Raji (cell line): ENCODE results near the gene KIF20B.

Experiments
- POLR2A ChIP-seq: IDR thresholded peaks from 2 replicates; pipeline ENCODE4 v1.6.1; 2011; ENCODE audit warnings: low read depth, low read length, control low read depth; ENCODE audit not compliant: insufficient read depth

KIF20B gene

DNA sequence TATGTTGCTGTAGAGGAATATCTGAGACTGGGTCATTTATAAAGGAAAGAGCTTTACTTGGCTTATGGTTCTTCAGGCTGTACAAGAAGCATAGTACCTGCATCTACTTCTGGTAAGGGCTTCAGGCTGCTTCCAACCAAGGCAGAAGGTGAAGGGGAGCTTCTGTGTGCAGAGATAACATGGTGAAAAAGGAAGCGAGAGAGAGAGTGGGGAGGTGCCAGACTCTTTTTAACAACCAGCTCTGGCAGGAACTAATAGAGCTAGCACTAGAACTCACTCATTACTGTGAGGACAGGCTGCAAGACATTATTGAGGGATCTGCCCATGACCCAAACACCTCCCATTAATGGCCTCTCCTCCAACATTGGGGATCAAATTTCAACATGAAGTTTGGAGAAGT, 94.5 kb downstream of the KIF20B start:
- TF ChIP-seq POLR2A = no peak

DNA sequence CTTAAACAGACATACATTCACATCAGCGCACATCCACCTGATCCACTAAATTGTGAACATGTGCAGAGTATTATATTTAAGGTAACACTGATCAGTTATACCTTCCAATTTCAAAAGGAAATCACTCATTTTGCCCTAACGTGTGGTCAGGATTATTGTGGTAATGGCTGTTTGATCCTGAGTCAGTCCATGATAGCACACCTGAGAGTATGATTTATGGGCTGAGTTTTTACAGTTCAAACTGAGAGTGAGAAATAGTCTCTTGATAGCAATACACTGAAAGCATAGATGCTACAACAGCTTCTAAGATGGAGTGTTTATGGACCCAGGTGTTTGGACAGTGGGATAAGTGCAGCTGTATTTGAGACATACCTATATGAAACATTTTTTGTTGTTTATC, 96.7 kb downstream of the KIF20B start:
- TF ChIP-seq POLR2A = no peak

DNA sequence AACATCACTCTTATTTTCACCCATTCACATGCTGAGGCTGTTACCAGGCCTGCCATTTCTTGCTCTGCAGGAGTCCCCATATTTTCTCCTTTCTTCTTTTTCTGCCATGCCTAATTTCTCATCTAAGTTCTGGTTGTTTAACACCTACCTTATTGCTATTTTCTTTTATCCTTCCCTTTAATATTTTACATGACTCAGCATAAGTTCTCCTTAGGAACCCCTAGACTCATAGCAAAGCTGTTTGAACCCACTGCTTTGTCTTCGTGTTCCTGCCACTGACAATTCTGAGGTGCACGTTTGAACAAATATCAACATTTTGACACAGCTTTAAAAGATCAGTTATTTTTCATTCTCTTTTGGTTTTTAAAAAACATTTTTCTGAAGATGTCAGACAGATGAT, 98.2 kb downstream of the KIF20B start:
- no peak for TF ChIP-seq POLR2A

DNA sequence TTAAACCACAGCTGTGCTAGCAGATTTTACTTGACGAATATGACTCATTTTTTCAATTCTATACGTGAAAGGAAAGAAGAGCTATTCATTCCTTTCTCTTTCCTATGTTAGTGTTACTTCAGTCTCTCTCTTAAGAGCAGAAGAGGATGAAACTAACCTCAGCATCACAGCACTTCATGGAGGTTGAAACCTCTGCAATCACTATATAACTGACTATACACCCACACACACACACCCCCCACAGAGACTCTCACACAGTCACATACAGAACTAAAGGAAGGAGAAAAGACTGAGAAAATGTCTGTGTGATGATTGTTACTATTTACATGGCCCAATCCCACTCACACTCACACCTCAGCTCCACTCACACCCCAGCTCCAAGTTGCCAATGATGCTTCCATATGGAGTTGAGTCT, 104.2 kb downstream of the KIF20B start:
- TF ChIP-seq POLR2A = no peak

DNA sequence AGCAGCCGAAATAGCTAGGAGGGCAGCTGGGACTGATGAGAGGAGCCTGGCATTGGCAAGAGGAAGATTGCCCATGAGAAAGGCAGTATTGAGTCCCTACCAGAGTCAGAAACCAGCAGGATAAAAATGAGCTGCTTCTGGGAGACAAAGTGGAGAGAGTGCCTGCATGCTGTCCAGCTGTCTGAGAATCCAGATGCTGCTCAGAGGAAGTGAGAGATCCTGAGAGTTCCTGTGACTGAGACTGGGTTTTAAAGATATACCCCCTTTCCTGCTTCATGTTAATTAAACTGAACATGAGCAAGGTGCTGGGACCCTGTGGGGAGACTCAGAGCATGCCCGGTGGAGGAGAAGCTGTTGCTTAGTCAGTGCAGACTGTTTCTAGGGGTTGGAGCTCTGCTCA, 107.5 kb downstream of the KIF20B start:
- TF ChIP-seq POLR2A = no peak

DNA sequence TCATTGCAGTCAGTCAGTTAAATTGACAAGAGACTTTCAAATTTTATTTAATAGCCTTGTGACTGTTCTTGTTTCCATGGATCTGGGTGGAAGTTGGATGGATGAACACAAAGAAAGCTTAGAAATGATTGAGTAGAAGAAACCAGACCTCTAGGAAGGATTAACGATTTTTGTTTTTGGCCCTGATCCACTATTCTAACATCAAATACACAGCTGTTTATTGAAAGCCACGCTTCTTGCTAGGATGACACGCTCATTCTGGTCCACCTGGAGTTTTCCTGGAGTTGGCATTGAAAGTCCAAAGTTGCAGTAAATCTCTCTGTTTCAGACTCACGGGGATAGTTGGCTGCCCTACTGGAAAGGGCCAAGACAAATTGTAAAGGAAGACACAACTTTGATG, 108.4 kb downstream of the KIF20B start:
- no peak for TF ChIP-seq POLR2A

DNA sequence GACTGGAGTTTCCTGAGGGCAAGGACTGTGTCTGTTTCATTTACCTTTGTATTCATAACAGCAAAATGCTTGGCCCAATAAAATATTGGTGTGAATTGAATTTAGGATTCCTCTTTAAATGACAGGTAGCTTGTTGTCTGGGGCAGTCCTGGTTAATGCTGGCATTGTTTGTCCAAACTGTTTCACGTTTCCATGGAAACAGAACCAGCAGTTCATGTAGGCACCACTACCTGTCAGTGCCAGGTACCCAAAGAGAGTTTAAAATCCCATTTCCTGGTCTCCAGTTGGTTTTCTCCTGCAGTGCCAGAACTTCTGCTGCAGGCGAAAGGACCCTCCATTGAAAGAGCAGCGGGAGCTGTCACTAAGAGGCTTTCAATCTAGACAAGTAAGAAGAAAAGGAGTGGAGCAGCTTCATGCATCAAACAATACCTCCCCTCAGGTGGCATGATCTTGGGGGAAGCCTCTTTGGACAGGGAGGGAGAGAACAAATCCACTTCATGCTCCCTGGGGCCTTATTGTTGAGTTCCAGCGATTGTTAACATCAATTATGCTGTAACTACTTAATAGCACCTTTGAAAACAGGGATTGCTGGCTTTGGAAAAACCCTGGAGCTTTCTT, 109.6 kb downstream of the KIF20B start:
- TF ChIP-seq POLR2A = no peak

DNA sequence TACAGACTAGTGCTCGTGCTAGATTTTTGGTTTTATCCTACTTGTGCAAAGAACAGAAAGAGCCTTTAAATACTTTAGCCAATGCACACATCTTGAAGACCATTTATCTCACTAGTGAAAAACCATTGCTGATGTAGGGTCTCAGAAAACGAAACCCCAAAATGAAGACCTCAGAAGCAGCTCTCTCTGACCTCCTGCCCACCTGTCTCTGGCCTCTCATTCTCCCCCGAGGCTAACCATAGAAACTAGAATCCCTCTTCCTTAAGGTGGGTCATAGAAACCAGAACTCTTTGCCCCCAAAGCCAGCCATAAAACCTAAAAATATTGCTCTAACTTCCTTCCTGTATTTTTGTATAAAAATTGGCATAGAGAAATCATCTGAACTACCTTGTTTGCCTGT, 112.2 kb downstream of the KIF20B start:
- TF ChIP-seq POLR2A = no peak

DNA sequence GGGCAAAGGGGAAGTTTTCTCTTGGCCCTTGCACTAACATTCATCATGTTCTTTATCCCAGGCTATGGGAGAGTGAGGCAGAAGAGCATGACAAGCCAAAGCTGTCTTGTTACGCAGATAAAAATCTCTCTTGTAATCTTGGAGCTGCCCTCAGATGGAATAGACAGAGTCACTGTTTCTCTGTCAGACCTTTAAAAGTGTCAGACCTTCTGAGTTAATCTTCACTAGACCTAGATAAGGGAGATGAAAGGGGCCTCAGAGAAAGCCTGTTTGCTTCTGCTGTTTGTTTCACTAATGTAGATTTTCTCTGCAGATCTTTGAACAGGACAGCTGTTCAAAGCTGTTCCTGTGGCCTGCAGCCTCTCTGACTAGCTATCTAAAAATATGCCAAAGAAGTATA, 112.9 kb downstream of the KIF20B start:
- no peak for TF ChIP-seq POLR2A

DNA sequence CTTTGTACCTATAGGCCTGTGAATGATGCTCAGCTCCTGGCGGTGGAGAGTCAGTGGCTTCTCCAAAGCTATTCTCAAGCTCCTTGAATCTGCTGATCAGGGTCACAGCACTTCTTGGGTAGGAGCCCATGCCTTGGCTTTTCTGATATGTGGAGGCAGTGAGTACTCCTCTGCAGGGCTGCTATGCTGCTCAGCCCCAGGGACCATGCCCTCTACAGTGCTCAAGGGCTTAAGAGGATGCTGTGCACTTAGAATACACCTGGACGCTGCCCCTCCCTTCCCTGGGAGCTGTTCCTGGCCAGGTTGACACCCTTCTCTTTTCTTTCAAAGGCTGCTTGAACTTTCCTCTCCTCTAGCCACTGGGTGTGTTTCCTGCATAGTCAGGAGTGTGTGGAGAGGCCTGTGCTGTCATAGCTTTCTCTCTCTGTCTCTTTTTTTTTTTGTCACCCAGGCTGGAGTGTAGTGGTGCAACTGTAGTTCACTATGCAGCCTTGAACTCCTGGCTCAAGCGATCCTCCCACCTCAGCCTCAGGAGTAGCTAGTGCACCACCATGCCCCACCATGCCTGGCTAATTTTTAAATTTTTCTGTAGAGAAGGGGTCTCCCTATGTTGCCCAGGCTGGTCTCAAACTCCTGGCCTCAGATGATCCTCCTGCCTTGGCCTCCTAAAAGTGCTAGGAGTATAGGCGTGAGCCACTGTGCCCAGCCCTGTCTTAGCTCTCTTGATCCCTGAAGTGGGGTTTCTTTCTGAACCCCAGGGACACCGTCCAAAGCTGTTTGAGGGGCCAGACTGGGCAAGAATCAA, 113.9 kb downstream of the KIF20B start:
- TF ChIP-seq POLR2A = no peak
